GM12874 (cell line): ENCODE data around the gene CHMP3.

ENCODE experiments used
- CTCF ChIP-seq: IDR thresholded peaks from 2 replicates; pipeline ENCODE4 v1.5.1; 2011; ENCODE audit warnings: low read depth, mild to moderate bottlenecking, control low read depth, low read length, moderate library complexity; ENCODE audit not compliant: insufficient read depth

CHMP3 gene

GRCh38 chr2:86519349-86519748 lies 43.9 kb downstream of the CHMP3 start:
- no peak for TF ChIP-seq CTCF

DNA sequence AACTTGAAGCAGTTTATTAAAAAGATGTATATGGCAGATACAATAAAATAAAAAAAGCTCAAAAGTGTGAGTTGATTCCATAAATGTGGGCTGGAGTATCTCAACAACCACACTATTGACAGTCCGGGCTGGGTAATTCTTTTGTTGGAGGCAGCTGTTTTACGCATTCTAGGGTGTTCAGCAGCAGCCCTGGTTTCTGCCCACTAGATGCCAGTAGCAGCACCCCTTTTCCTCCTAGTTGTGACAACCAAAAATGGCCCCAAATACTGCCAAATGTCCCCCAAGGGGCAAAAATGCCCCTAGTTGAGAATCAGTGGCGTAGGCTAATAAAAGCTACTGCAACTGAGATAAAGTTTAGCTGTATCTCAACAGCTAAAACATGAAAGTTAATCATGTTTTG lies 44.8 kb downstream of the CHMP3 start:
- TF ChIP-seq CTCF = peak; percentile 11; the same call in 1 of the 2 replicates

- no peak for TF ChIP-seq CTCF
These were observed 49.1 kb downstream of the CHMP3 start for GRCh38 chr2:86513948-86514660.

GRCh38 chr2:86512892-86513291 lies 50.4 kb downstream of the CHMP3 start:
- no peak for TF ChIP-seq CTCF

GRCh38 chr2:86512034-86512433 lies 51.2 kb downstream of the CHMP3 start:
- TF ChIP-seq CTCF = no peak

GRCh38 chr2:86510436-86510933 lies 52.8 kb downstream of the CHMP3 start:
- TF ChIP-seq CTCF = no peak

DNA sequence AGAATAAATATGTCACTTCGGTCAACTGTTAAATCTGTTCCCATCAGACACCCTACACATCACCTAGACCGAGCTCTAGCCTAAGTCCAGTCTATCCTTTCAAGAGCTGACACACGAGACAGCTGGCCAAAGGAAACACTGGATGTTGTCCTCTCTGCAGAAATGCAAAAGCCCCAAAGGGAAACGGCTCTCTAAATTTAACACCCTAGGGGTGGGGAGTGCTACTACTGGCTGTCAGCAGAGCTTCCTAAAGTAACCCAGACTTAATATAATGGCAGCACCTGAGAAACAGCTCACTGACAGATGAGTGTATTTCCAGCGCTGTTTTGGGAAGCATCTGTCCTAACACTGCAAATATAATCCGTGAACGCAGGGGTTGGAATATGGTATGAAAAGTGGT lies 55.6 kb downstream of the CHMP3 start:
- TF ChIP-seq CTCF = no peak
